ENCODE results near the gene PACSIN1.
"Not testable (repeated sequence)": the region's sequence is repeated elsewhere in the genome, so short reads cannot be mapped to it uniquely, and the experiment has no call there.

PACSIN1 gene

GRCh38 chr6:34484899-34485298 is 19.0 kb downstream of the PACSIN1 start:
- H3K9me3 ChIP-seq (ENCODE audit: insufficient read depth, low read length) = no peaks in the 10 kb centered on the region
- H3K79me2 ChIP-seq (ENCODE audit: low read length) = no peaks in the 10 kb centered on the region
- no peak overlapping the region for H3K9ac ChIP-seq (ENCODE audit: low read length)
- H4K20me1 ChIP-seq (ENCODE audit: insufficient read depth, low read length) = no peaks in the 10 kb centered on the region
- H3K27me3 ChIP-seq (ENCODE audit: low read depth, low read length) = no peaks in the 10 kb centered on the region
- H2AFZ ChIP-seq (ENCODE audit: low read depth, low read length) = peak overlapping the region; percentile 65
- 0 out of 2 replicates have a peak overlapping the region, but pooled peaks have one; percentile 13 for H3K4me3 ChIP-seq (ENCODE audit: low read length)
- no peak overlapping the region for H3K27ac ChIP-seq (ENCODE audit: low read length)
- H3K36me3 ChIP-seq (replicated peaks; ENCODE audit: low read depth, low read length) = no peaks in the 10 kb centered on the region
- peaks cover 7% of the 10 kb centered on the region for H3K4me1 ChIP-seq (ENCODE audit: low read length)
- H3K4me2 ChIP-seq (ENCODE audit: low read length) = peak overlapping the region; percentile 45
- TF ChIP-seq, protein P1, sequence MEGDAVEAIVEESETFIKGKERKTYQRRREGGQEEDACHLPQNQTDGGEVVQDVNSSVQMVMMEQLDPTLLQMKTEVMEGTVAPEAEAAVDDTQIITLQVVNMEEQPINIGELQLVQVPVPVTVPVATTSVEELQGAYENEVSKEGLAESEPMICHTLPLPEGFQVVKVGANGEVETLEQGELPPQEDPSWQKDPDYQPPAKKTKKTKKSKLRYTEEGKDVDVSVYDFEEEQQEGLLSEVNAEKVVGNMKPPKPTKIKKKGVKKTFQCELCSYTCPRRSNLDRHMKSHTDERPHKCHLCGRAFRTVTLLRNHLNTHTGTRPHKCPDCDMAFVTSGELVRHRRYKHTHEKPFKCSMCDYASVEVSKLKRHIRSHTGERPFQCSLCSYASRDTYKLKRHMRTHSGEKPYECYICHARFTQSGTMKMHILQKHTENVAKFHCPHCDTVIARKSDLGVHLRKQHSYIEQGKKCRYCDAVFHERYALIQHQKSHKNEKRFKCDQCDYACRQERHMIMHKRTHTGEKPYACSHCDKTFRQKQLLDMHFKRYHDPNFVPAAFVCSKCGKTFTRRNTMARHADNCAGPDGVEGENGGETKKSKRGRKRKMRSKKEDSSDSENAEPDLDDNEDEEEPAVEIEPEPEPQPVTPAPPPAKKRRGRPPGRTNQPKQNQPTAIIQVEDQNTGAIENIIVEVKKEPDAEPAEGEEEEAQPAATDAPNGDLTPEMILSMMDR (IDR thresholded peaks at IDR 0.05; ENCODE audit: low read depth, low read length) = no peak
- no peak for TF ChIP-seq EZH2phosphoT487 (IDR thresholded peaks at IDR 0.05; ENCODE audit: low read depth)

- no peaks in the 10 kb centered on the region for H3K27me3 ChIP-seq (ENCODE audit: low read depth, low read length)
- peak overlapping the region; percentile 45 for H3K4me2 ChIP-seq (ENCODE audit: low read length)
- no peak overlapping the region for H3K27ac ChIP-seq (ENCODE audit: low read length)
Observed at GRCh38 chr6:34485321-34486060, 19.6 kb downstream of the PACSIN1 start.

GRCh38 chr6:34486106-34486740 is 20.3 kb downstream of the PACSIN1 start:
- H3K4me1 ChIP-seq (ENCODE audit: low read length) = peaks cover 7% of the 10 kb centered on the region

More at GRCh38 chr6:34485321-34486060, 19.6 kb downstream of the PACSIN1 start:
- no peaks in the 10 kb centered on the region for H3K79me2 ChIP-seq (ENCODE audit: low read length)
- H3K9me3 ChIP-seq (ENCODE audit: insufficient read depth, low read length) = no peaks in the 10 kb centered on the region
- no peak for TF ChIP-seq EZH2phosphoT487 (IDR thresholded peaks at IDR 0.05; ENCODE audit: low read depth)
- TF ChIP-seq, protein P1 (IDR thresholded peaks at IDR 0.05; ENCODE audit: low read depth, low read length) = no peak
- H3K36me3 ChIP-seq (replicated peaks; ENCODE audit: low read depth, low read length) = no peaks in the 10 kb centered on the region
- 0 out of 2 replicates have a peak overlapping the region, but pooled peaks have one; percentile 13 for H3K4me3 ChIP-seq (ENCODE audit: low read length)
- no peak overlapping the region for H3K9ac ChIP-seq (ENCODE audit: low read length)
- H3K4me1 ChIP-seq (ENCODE audit: low read length) = peaks cover 7% of the 10 kb centered on the region
- H2AFZ ChIP-seq (ENCODE audit: low read depth, low read length) = 0 out of 2 replicates have a peak overlapping the region, but pooled peaks have one; percentile 65
- H4K20me1 ChIP-seq (ENCODE audit: insufficient read depth, low read length) = no peaks in the 10 kb centered on the region

GRCh38 chr6:34486886-34487285 is 21.0 kb downstream of the PACSIN1 start:
- not testable (repeated sequence) for H3K79me2 ChIP-seq (ENCODE audit: low read length); H3K4me2 ChIP-seq (ENCODE audit: low read length); H3K9ac ChIP-seq (ENCODE audit: low read length); H2AFZ ChIP-seq (ENCODE audit: low read depth, low read length); H3K27me3 ChIP-seq (ENCODE audit: low read depth, low read length); H3K4me3 ChIP-seq (ENCODE audit: low read length); H3K4me1 ChIP-seq (ENCODE audit: low read length); H4K20me1 ChIP-seq (ENCODE audit: insufficient read depth, low read length); H3K27ac ChIP-seq (ENCODE audit: low read length); H3K36me3 ChIP-seq (replicated peaks; ENCODE audit: low read depth, low read length); H3K9me3 ChIP-seq (ENCODE audit: insufficient read depth, low read length)

More at GRCh38 chr6:34486106-34486740, 20.3 kb downstream of the PACSIN1 start:
- Histone ChIP-seq H2AFZ (ENCODE audit: low read depth, low read length) (no peak overlapping the region), H3K9me3 (ENCODE audit: insufficient read depth, low read length) (no peaks in the 10 kb centered on the region), H3K27me3 (ENCODE audit: low read depth, low read length) (no peaks in the 10 kb centered on the region), H4K20me1 (ENCODE audit: insufficient read depth, low read length) (no peaks in the 10 kb centered on the region), H3K4me2 (ENCODE audit: low read length) (no peak overlapping the region), H3K9ac (ENCODE audit: low read length) (no peak overlapping the region), H3K4me3 (ENCODE audit: low read length) (no peak overlapping the region), H3K36me3 (replicated peaks; ENCODE audit: low read depth, low read length) (no peaks in the 10 kb centered on the region), H3K27ac (ENCODE audit: low read length) (no peak overlapping the region), H3K79me2 (ENCODE audit: low read length) (no peaks in the 10 kb centered on the region)
- no peak for TF ChIP-seq EZH2phosphoT487 (IDR thresholded peaks at IDR 0.05; ENCODE audit: low read depth)
- TF ChIP-seq, protein P1 (IDR thresholded peaks at IDR 0.05; ENCODE audit: low read depth, low read length) = no peak
